Activated CD8-positive, alpha-beta T cell treated with anti-CD3 and anti-CD28 coated beads for 36 hours (primary cell): ENCODE measurements around the gene ZNF48. TPM values are rescaled to one million over a fixed set of nuclear protein-coding genes. Genes with fewer than 3 reads are reported as not detected.

ENCODE experiments used
- ATAC-seq: fragments of 200-7000 bp; cut with Tn5 transposase; one replicate; pipeline ENCODE4 v1.10.0; 2021; ENCODE audit warnings: mild to moderate bottlenecking, moderate library complexity
- CTCF ChIA-PET: fragments of 350-600 bp; sonication (Branson Sonifier 250); formaldehyde crosslinking; loops from one replicate; lab custom pipeline; 2021; ENCODE audit warnings: antibody characterized with exemption; lab: Charles Lee
- POLR2A ChIA-PET: fragments of 350-600 bp; sonication (Branson Sonifier 250); formaldehyde crosslinking; loops from one replicate; lab custom pipeline; 2021; ENCODE audit warnings: antibody characterized with exemption; lab: Charles Lee
- DNase-seq: peaks from one replicate; pipeline ENCODE4 v3.0.0-alpha.2; 2020
- H3K27ac Mint-ChIP-seq: one replicate; pipeline ENCODE4 v1.8.0; 2021; ENCODE audit warnings: mild to moderate bottlenecking, mixed read lengths
- H3K27me3 Mint-ChIP-seq: one replicate; pipeline ENCODE4 v1.8.0; 2021; ENCODE audit warnings: mixed read lengths
- H3K36me3 Mint-ChIP-seq: one replicate; pipeline ENCODE4 v1.8.0; 2021; ENCODE audit warnings: low read depth, mixed read lengths
- H3K4me1 Mint-ChIP-seq: one replicate; pipeline ENCODE4 v1.8.0; 2021; ENCODE audit warnings: low read depth, mixed read lengths
- H3K4me3 Mint-ChIP-seq: one replicate; pipeline ENCODE4 v1.8.0; 2021; ENCODE audit warnings: mild to moderate bottlenecking, moderate library complexity, mixed read lengths
- H3K9me3 Mint-ChIP-seq: one replicate; pipeline ENCODE4 v1.8.0; 2021; ENCODE audit warnings: mixed read lengths
- CTCF ChIP-seq: fragments of 200-600 bp; IDR thresholded peaks from one replicate; pipeline ENCODE4 v1.8.0; 2022; ENCODE audit warnings: antibody characterized with exemption, mild to moderate bottlenecking
- intact Hi-C: fragments of 100-400 bp; cut with micrococcal nuclease; formaldehyde crosslinking; loops from one replicate; pipeline ENCODE4 v1.10.0; 2022
- total RNA-seq, 2 experiments: library from RNA; stranded (reverse); gene quantifications; one replicate each; pipeline ENCODE4 v1.2.3, GENCODE V29; 2021

The ZNF48 gene
- total RNA-seq: 10 to 100 TPM; 10.4 to 10.9 TPM

GRCh38 chr16:30395155-30395991 lies at the start of gene ZNF48:
Gene ZNF48 (plus strand): TSS chr16:30395420. CDS start chr16:30395795, 375 bp downstream.
- TF ChIP-seq CTCF: peak; percentile 32
- ChIA-PET CTCF (interaction anchor here (0.7 to 8.1 kb wide), 8 partner anchors 9 to 233 kb away, joined by 3 to 51 read pairs (median 4); partner anchors contain the start of genes SEPTIN1 and ZNF771), POLR2A (interaction anchor here (0.6 to 2.9 kb wide), 13 partner anchors 12 to 303 kb away, joined by 3 to 23 read pairs (median 5); partner anchors contain the start of genes SEPTIN1 and ZNF771)
- H3K27me3 Mint-ChIP-seq: no peaks in the 10 kb centered on the region
- peaks cover 37% of the 10 kb centered on the region for H3K4me1 Mint-ChIP-seq
- DNase-seq (peak; percentile 49), ATAC-seq (peak; percentile 61)
- H3K36me3 Mint-ChIP-seq: peaks cover 28% of the 10 kb centered on the region
- intact Hi-C loops: no loop called here
- H3K4me3 Mint-ChIP-seq: peak within 1 kb of the TSS; percentile 83
- H3K27ac Mint-ChIP-seq: peak within 1 kb of the TSS; percentile 83
- H3K9me3 Mint-ChIP-seq: no peaks in the 10 kb centered on the region

- Mint-ChIP-seq H3K27me3 (no peaks in the 10 kb centered on the region), H3K4me1 (peaks cover 20% of the 10 kb centered on the region), H3K9me3 (no peaks in the 10 kb centered on the region), H3K36me3 (peaks cover 20% of the 10 kb centered on the region), H3K4me3 (no peak overlapping the region), H3K27ac (no peak overlapping the region)
- DNase-seq: no peak
- ATAC-seq: no peak
- CTCF ChIA-PET: interaction anchor here (1.0 to 1.3 kb wide), 2 partner anchors 10 to 63 kb away, joined by 3 to 4 read pairs; no protein-coding TSS in a partner anchor
- intact Hi-C loops: no loop called here
- POLR2A ChIA-PET: interaction anchor here (0.6 to 1.4 kb wide), 2 partner anchors 8 to 1338 kb away, joined by 3 to 7 read pairs; partner anchors contain the start of gene CD2BP2
- TF ChIP-seq CTCF: no peak
Measured at GRCh38 chr16:30346286-30346685, 48.9 kb upstream of the ZNF48 start.

- Mint-ChIP-seq H3K36me3 (peaks cover 31% of the 10 kb centered on the region), H3K27me3 (no peaks in the 10 kb centered on the region), H3K4me1 (peaks cover 30% of the 10 kb centered on the region), H3K27ac (peak overlapping the region; percentile 10), H3K4me3 (no peak overlapping the region), H3K9me3 (no peaks in the 10 kb centered on the region)
- POLR2A ChIA-PET: interaction anchor here (1.0 kb wide), 1 partner anchor 8 kb away, joined by 4 read pairs; no protein-coding TSS in a partner anchor
- TF ChIP-seq CTCF: no peak
- CTCF ChIA-PET: no interaction called here
- intact Hi-C loops: no loop called here
- DNase-seq (no peak), ATAC-seq (no peak)
Measured at GRCh38 chr16:30348113-30348512, 47.1 kb upstream of the ZNF48 start.

GRCh38 chr16:30348929-30349328 lies 46.3 kb upstream of the ZNF48 start:
- Mint-ChIP-seq H3K4me3 (no peak overlapping the region), H3K36me3 (peaks cover 35% of the 10 kb centered on the region), H3K27me3 (no peaks in the 10 kb centered on the region), H3K27ac (peak overlapping the region; percentile 61), H3K9me3 (no peaks in the 10 kb centered on the region), H3K4me1 (peaks cover 36% of the 10 kb centered on the region)
- ATAC-seq (no peak), DNase-seq (no peak)
- ChIA-PET CTCF (no interaction called here), POLR2A (no interaction called here)
- no peak for TF ChIP-seq CTCF
- intact Hi-C loops: no loop called here

GRCh38 chr16:30349675-30350074 lies 45.5 kb upstream of the ZNF48 start:
- no peaks in the 10 kb centered on the region for H3K9me3 Mint-ChIP-seq
- no peaks in the 10 kb centered on the region for H3K27me3 Mint-ChIP-seq
- ATAC-seq (no peak), DNase-seq (no peak)
- TF ChIP-seq CTCF: no peak
- intact Hi-C loops: no loop called here
- H3K36me3 Mint-ChIP-seq: peaks cover 41% of the 10 kb centered on the region
- peak overlapping the region; percentile 81 for H3K27ac Mint-ChIP-seq
- POLR2A ChIA-PET: interaction anchor here (1.4 kb wide), 1 partner anchor 14 kb away, joined by 5 read pairs; no protein-coding TSS in a partner anchor
- H3K4me1 Mint-ChIP-seq: peaks cover 41% of the 10 kb centered on the region
- H3K4me3 Mint-ChIP-seq: no peak overlapping the region
- CTCF ChIA-PET: no interaction called here
